GM10266 (cell line): Measurements from ENCODE around the gene NOXO1.
"Not testable (repeated sequence)": the region's sequence is repeated elsewhere in the genome, so short reads cannot be mapped to it uniquely, and the experiment has no call there.

Source experiments
- DNase-seq: peaks from one replicate; pipeline ENCODE4 v3.0.0; 2012; ENCODE audit errors: extremely low spot score
- CTCF ChIP-seq: IDR thresholded peaks from 2 replicates; pipeline ENCODE4 v1.5.1; 2012; ENCODE audit warnings: mild to moderate bottlenecking, low read depth; ENCODE audit not compliant: control insufficient read depth, insufficient read depth; ENCODE audit errors: missing control alignments

Gene NOXO1

DNA sequence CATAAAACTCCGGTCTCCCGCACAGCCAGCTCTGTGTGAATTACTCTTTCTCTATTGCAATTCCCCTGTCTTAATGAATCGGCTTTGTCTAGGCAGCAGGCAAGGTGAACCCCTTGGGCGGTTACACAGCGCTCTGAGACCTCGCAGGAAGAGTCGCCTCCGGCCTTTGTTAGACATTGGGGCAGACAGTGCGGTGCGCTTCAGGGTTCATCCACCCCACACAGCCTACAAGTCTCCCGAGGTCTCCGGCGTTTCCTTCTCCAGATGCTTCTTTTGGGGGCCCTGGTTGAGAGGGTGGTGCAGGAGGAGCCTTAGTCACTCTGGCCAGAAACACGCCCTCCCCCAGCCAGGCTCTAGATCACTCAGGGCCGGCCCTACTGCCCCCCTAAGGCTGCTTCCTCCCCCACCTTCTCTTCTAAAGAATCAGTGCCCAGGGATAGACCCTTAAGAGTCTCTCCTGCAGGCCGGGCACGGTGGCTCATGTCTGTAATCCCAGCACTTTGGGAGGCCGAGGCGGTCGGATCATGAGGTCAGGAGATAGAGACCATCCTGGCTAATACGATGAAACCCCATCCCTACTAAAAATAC lies 36.6 kb downstream of the NOXO1 start:
- no peak for DNase-seq
- no peak for TF ChIP-seq CTCF

GRCh38 chr16:1942810-1943726 lies 38.2 kb downstream of the NOXO1 start, which contains the start of gene MSRB1:
Gene MSRB1 (minus strand): TSS chr16:1943199. CDS start chr16:1943156, 43 bp downstream.
- TF ChIP-seq CTCF = no peak
- DNase-seq = peak; percentile 100

DNA sequence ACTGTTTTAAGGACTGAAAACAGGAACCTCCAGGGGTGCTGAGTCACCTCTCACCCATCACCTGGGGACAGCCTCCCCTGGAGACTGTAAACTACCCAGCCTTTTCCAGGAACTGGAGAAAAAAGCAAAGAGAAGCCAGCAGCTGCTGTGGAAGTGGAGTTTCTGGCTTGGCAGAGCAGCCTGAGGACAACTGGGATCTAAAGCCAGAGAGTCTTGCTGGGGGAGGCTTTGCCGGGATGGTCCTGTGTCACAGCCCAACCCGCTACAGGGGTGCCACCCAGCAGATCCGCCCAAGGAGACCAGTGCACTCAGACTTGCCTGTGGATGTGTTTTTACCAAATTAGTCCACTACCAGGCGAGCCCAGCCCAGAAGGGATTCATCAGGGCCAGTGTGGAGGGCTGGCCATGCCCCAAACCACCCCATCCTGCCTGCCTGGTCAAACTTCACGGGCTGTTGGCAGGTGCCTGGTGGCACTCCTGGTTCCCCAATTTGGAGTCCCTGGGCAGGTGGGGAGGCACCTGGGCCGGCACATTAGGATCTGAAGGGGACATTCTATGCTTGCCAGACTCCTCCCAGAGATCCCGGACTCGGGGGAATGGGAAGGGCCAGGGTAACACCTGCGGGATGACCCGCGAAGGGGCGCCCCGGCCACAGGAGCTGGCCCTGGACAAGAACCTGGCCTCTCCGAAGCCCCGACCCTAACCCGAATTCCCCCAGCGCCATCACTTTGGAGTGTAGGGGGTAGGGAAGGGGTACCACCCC lies 39.0 kb downstream of the NOXO1 start:
- no peak for TF ChIP-seq CTCF
- DNase-seq = no peak

GRCh38 chr16:1941162-1942046 lies 39.9 kb downstream of the NOXO1 start:
- TF ChIP-seq CTCF = no peak

DNA sequence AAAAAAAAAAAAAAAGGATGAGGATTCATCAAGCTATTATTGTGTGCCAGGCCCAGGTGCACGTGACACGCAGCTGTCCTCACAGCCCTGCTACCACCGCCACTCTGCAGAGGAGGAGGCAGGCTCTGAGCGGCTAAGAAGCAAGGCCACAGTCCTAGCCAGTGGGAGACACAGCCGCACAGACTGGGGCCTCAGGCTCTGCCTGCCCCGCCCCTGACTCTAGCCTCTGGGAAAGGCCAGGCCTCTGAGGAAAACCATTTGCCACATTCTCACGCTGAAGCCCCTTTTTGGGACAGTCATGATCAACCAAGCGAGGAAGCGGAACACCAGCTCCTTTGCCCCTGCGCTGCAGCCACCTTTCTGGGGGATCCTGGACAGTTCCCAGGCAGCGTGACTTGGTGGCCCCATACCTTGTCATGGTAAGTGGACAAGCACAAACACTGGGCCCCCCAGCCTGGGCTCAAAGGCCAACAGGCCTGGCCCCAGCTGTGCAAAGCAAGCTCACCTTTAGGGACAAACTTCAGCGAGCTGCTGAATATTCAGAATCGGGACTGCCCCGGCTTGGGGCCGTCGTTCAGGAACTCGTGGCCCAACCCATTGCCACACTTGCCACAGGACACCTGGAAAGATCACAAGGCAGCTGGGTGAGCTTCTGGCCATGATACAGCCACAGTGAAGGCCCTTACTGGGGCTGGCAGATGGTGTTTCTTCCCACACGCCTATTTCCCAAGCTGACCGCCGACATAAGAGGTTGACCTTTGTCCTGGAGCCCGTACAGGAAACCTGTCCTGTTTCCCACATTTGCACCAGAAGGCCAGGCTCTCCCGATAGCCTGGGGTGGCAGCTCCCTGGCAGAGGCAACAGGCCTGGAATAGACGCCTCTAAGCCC lies 40.8 kb downstream of the NOXO1 start:
- no peak for DNase-seq
- no peak for TF ChIP-seq CTCF

More at GRCh38 chr16:1941162-1942046, 39.9 kb downstream of the NOXO1 start:
- no peak for DNase-seq

DNA sequence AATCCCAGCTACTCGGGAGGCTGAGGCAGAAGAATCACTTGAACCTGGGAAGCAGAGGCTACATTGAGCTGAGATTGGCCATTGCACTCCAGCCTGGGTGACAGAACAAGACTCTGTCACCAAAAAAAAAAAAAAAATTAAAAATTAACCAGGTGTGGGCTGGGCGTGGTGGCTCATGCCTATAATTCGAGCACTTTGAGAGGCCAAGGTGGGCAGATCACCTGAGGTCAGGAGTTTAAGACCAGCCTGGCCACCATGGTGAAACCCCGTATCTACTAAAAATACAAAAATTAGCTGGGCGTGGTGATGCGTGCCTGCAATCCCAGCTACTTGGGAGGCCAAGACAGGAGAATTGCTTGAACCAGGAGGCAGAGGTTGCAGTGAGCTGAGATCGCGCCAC lies 41.4 kb downstream of the NOXO1 start:
- DNase-seq = not testable (repeated sequence)
